CD1c-positive myeloid dendritic cell (primary cell): ENCODE data around the gene NR3C1.
A peak's percentile ranks its signal among the peaks of the same experiment; 100 is the strongest.

Experiments
- DNase-seq: peaks from one replicate; pipeline ENCODE4 v3.0.0-alpha.2; 2016; ENCODE audit errors: extremely low spot score

Gene NR3C1

GRCh38 chr5:143362664-143363227 is 40.7 kb downstream of the NR3C1 start:
- no peak for DNase-seq

- DNase-seq = no peak
Measured at GRCh38 chr5:143361438-143361837, 42.0 kb downstream of the NR3C1 start.

- DNase-seq = no peak
Measured at GRCh38 chr5:143360755-143361154, 42.7 kb downstream of the NR3C1 start.

GRCh38 chr5:143359869-143360268 is 43.6 kb downstream of the NR3C1 start:
- DNase-seq = no peak

GRCh38 chr5:143356855-143357583 is 46.5 kb downstream of the NR3C1 start:
- no peak for DNase-seq

GRCh38 chr5:143355710-143356109 is 47.8 kb downstream of the NR3C1 start:
- peak; percentile 69 for DNase-seq

GRCh38 chr5:143354025-143354424 is 49.5 kb downstream of the NR3C1 start:
- DNase-seq = no peak

GRCh38 chr5:143352691-143353090 is 50.8 kb downstream of the NR3C1 start:
- no peak for DNase-seq

- DNase-seq = peak; percentile 33
Measured at GRCh38 chr5:143350751-143351602, 52.5 kb downstream of the NR3C1 start.

GRCh38 chr5:143350341-143350740 is 53.1 kb downstream of the NR3C1 start:
- no peak for DNase-seq

GRCh38 chr5:143349177-143349576 is 54.3 kb downstream of the NR3C1 start:
- DNase-seq = no peak

- no peak for DNase-seq
Measured at GRCh38 chr5:143347698-143348344, 55.7 kb downstream of the NR3C1 start.

GRCh38 chr5:143347046-143347445 is 56.4 kb downstream of the NR3C1 start:
- DNase-seq = no peak

GRCh38 chr5:143345671-143346440 is 57.6 kb downstream of the NR3C1 start:
- DNase-seq = no peak

- no peak for DNase-seq
Measured at GRCh38 chr5:143343042-143343441, 60.4 kb downstream of the NR3C1 start.

- DNase-seq = no peak
Measured at GRCh38 chr5:143342607-143343006, 60.9 kb downstream of the NR3C1 start.

GRCh38 chr5:143341807-143342570 is 61.5 kb downstream of the NR3C1 start:
- peak; percentile 17 for DNase-seq

GRCh38 chr5:143340891-143341685 is 62.4 kb downstream of the NR3C1 start:
- DNase-seq = no peak

- no peak for DNase-seq
Measured at GRCh38 chr5:143338658-143339366, 64.7 kb downstream of the NR3C1 start.
